HUES6 (cell line): ENCODE results near the gene NCK1.
"Not testable (repeated sequence)": the region's sequence is repeated elsewhere in the genome, so short reads cannot be mapped to it uniquely, and the experiment has no call there.

Experiments used
- H3K27ac ChIP-seq: 2 replicates; pipeline ENCODE4 v1.7.0; 2013; ENCODE audit warnings: low read depth, mild to moderate bottlenecking, low read length, inconsistent platforms
- H3K27me3 ChIP-seq: 2 replicates; pipeline ENCODE4 v1.6.1; 2013; ENCODE audit warnings: low read length; ENCODE audit not compliant: control insufficient read depth, insufficient read depth
- H3K36me3 ChIP-seq: 2 replicates; pipeline ENCODE4 v1.6.1; 2013; ENCODE audit warnings: low read length; ENCODE audit not compliant: control insufficient read depth, insufficient read depth
- H3K4me1 ChIP-seq: 2 replicates; pipeline ENCODE4 v1.6.1; 2013; ENCODE audit warnings: low read length; ENCODE audit not compliant: control insufficient read depth, insufficient read depth
- H3K4me3 ChIP-seq: 2 replicates; pipeline ENCODE4 v1.5.1; 2013; ENCODE audit warnings: low read depth, low read length
- H3K9ac ChIP-seq: one replicate; pipeline ENCODE4 v1.6.1; 2013; ENCODE audit warnings: mild to moderate bottlenecking, low read length
- H3K9me3 ChIP-seq: 2 replicates; pipeline ENCODE4 v1.6.1; 2013; ENCODE audit warnings: low read depth, low read length; ENCODE audit not compliant: control insufficient read depth, insufficient read depth

NCK1 gene

GRCh38 chr3:136987398-136987980 lies 125.5 kb downstream of the NCK1 start:
- not testable (repeated sequence) for H3K9ac ChIP-seq, H3K4me3 ChIP-seq, H3K9me3 ChIP-seq, H3K36me3 ChIP-seq, H3K27me3 ChIP-seq, H3K27ac ChIP-seq, H3K4me1 ChIP-seq

- no peak overlapping the region for H3K9ac ChIP-seq
- no peaks in the 10 kb centered on the region for H3K36me3 ChIP-seq
- no peak overlapping the region for H3K4me3 ChIP-seq
- peaks cover 6% of the 10 kb centered on the region; the same call in 1 of the 2 replicates for H3K9me3 ChIP-seq
- H3K4me1 ChIP-seq = no peaks in the 10 kb centered on the region
- no peaks in the 10 kb centered on the region for H3K27me3 ChIP-seq
- no peak overlapping the region for H3K27ac ChIP-seq
Measured at GRCh38 chr3:136988651-136989050, 126.6 kb downstream of the NCK1 start.

GRCh38 chr3:136989781-136990524 lies 127.9 kb downstream of the NCK1 start:
- H3K9ac ChIP-seq = no peak overlapping the region
- no peak overlapping the region for H3K4me3 ChIP-seq
- H3K9me3 ChIP-seq = peaks cover 6% of the 10 kb centered on the region; the same call in 1 of the 2 replicates
- H3K4me1 ChIP-seq = no peaks in the 10 kb centered on the region
- H3K27ac ChIP-seq = no peak overlapping the region
- no peaks in the 10 kb centered on the region for H3K36me3 ChIP-seq
- no peaks in the 10 kb centered on the region for H3K27me3 ChIP-seq

- Histone ChIP-seq H3K27ac (no peak overlapping the region), H3K4me3 (no peak overlapping the region), H3K36me3 (no peaks in the 10 kb centered on the region), H3K4me1 (no peaks in the 10 kb centered on the region), H3K27me3 (no peaks in the 10 kb centered on the region), H3K9me3 (peaks cover 6% of the 10 kb centered on the region; the same call in 1 of the 2 replicates), H3K9ac (no peak overlapping the region)
Measured at GRCh38 chr3:136990826-136991225, 128.8 kb downstream of the NCK1 start.

GRCh38 chr3:136992115-136992514 lies 130.1 kb downstream of the NCK1 start:
- H3K9me3 ChIP-seq = peaks cover 6% of the 10 kb centered on the region; the same call in 1 of the 2 replicates
- no peak overlapping the region for H3K27ac ChIP-seq
- H3K4me3 ChIP-seq = no peak overlapping the region
- H3K9ac ChIP-seq = no peak overlapping the region
- H3K4me1 ChIP-seq = no peaks in the 10 kb centered on the region
- H3K36me3 ChIP-seq = no peaks in the 10 kb centered on the region
- no peaks in the 10 kb centered on the region for H3K27me3 ChIP-seq

GRCh38 chr3:136994772-136995516 lies 132.9 kb downstream of the NCK1 start:
- Histone ChIP-seq H3K9ac (no peak overlapping the region), H3K9me3 (no peaks in the 10 kb centered on the region), H3K27ac (no peak overlapping the region), H3K36me3 (no peaks in the 10 kb centered on the region), H3K4me3 (no peak overlapping the region), H3K4me1 (no peaks in the 10 kb centered on the region), H3K27me3 (no peaks in the 10 kb centered on the region)

GRCh38 chr3:136995652-136996051 lies 133.6 kb downstream of the NCK1 start:
- H3K27me3 ChIP-seq = no peaks in the 10 kb centered on the region
- H3K36me3 ChIP-seq = no peaks in the 10 kb centered on the region
- H3K4me3 ChIP-seq = no peak overlapping the region
- H3K9ac ChIP-seq = no peak overlapping the region
- H3K4me1 ChIP-seq = no peaks in the 10 kb centered on the region
- H3K27ac ChIP-seq = no peak overlapping the region
- no peaks in the 10 kb centered on the region for H3K9me3 ChIP-seq
